ENCODE data around the gene TLCD2.
"Not testable (repeated sequence)": the region's sequence is repeated elsewhere in the genome, so short reads cannot be mapped to it uniquely, and the experiment has no call there.

Gene TLCD2

GRCh38 chr17:1683459-1683858 is 26.7 kb downstream of the TLCD2 start:
- no peak for DNase-seq

GRCh38 chr17:1676401-1676800 is 33.8 kb downstream of the TLCD2 start:
- DNase-seq, result no peak

- peak; percentile 25 for DNase-seq
Measured at GRCh38 chr17:1673041-1673785, 37.0 kb downstream of the TLCD2 start.

GRCh38 chr17:1663934-1664333 is 46.2 kb downstream of the TLCD2 start:
- DNase-seq, result not testable (repeated sequence)

DNA sequence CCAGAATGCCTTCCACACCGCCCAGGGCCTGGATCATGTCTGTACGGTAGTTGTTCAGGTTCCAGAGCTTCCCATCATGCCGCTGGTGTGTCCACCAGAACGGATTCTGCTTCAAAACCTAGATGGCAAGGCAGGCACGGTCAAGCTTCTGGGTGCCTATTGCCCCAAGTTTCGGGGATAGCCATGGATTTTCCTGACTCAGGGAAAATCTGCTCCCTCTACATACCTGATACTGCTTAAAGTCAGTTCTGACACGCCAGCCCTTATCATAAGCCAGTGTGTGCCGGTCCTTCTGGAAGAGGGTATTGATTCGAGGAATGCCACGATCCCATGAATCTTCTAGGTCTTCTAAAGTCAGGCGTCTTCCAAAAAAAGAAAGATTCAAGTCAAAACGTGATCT is 49.1 kb downstream of the TLCD2 start:
- DNase-seq, result no peak

DNA sequence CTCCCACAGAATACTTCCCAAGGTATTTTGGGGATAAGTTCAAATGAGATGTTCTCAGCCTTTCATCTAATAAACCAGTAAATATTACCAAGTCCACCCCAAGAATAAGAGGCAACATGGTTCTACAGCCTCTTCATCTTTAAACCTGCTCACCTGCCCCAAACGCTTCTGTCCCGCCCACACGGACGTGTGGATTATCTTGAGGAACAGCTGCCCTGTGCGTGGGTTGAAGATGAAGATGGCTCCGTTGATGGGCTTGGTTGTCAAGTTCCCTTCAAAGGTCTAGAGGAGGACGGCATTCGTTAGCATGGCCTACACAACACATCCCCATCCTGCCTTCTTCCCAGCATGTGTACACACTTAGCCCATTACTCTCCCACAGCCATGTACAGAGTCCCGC is 52.1 kb downstream of the TLCD2 start:
- no peak for DNase-seq

GRCh38 chr17:1653735-1654134 is 56.4 kb downstream of the TLCD2 start:
- DNase-seq, result no peak

DNA sequence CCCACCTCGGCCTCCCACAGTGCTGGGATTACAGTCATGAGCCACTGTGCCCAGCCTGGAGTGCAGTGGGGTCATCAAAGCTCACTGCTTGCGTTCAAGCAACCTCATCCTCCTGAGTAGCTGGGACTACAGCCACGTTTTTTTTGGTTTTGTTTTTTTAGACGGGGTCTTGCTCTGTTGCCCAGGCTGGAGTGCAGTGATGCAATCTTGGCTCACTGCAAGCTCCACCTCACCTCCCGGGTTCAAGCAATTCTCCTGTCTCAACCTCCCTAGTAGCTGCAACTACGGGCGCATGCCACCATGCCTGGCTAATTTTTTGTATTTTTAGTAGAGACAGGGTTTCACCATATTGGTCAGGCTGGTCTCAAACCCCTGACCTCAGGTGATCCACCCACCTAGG is 57.4 kb downstream of the TLCD2 start:
- not testable (repeated sequence) for DNase-seq

Data from activated CD4-positive, alpha-beta T cell treated with anti-CD3 and anti-CD28 coated beads, Interleukin-2, amount 50 U/mL, for 1 hour (primary cell).